WTC11 (cell line): ENCODE data around the gene STRIP1.

Source experiments
- ATF1 ChIP-seq: sonication (generic); formaldehyde crosslinking; IDR thresholded peaks from 2 replicates; pipeline ENCODE4 v1.8.1; 2023; ENCODE audit warnings: mild to moderate bottlenecking, moderate library complexity, missing genetic modification reagents
- ATF2 ChIP-seq: sonication (generic); formaldehyde crosslinking; IDR thresholded peaks from 2 replicates; pipeline ENCODE4 v1.8.1; 2022; ENCODE audit warnings: low read depth, missing genetic modification reagents, borderline replicate concordance
- CREB1 ChIP-seq: sonication (generic); formaldehyde crosslinking; IDR thresholded peaks from 2 replicates; pipeline ENCODE4 v1.8.0; 2023; ENCODE audit warnings: mild to moderate bottlenecking, missing genetic modification reagents
- CTCF ChIP-seq: fragments of 200-600 bp; IDR thresholded peaks from 2 replicates; pipeline ENCODE4 v1.8.0; 2022; ENCODE audit warnings: antibody characterized with exemption
- E2F1 ChIP-seq: sonication (generic); formaldehyde crosslinking; IDR thresholded peaks from 2 replicates; pipeline ENCODE4 v1.8.0; 2022; ENCODE audit warnings: mild to moderate bottlenecking, missing genetic modification reagents
- ELF4 ChIP-seq: sonication (generic); formaldehyde crosslinking; IDR thresholded peaks from 2 replicates; pipeline ENCODE4 v1.8.1; 2022; ENCODE audit warnings: low read depth, mild to moderate bottlenecking, moderate library complexity, missing genetic modification reagents
- NR2C2 ChIP-seq: sonication (generic); formaldehyde crosslinking; IDR thresholded peaks from 2 replicates; pipeline ENCODE4 v1.8.0; 2022; ENCODE audit warnings: mild to moderate bottlenecking, missing genetic modification reagents
- STAT6 ChIP-seq: sonication (generic); formaldehyde crosslinking; conservative IDR thresholded peaks from 2 replicates; pipeline ENCODE4 v1.8.1; 2023; ENCODE audit warnings: mild to moderate bottlenecking, low read depth, missing genetic modification reagents, moderate library complexity
- USF1 ChIP-seq: sonication (generic); formaldehyde crosslinking; IDR thresholded peaks from 2 replicates; pipeline ENCODE4 v1.8.0; 2022; ENCODE audit warnings: mild to moderate bottlenecking, missing genetic modification reagents
- ZBTB21 ChIP-seq: sonication (generic); formaldehyde crosslinking; IDR thresholded peaks from 2 replicates; pipeline ENCODE4 v1.8.1; 2023; ENCODE audit warnings: mild to moderate bottlenecking, missing genetic modification reagents, borderline replicate concordance
- ZNF232 ChIP-seq: sonication (generic); formaldehyde crosslinking; IDR thresholded peaks from 2 replicates; pipeline ENCODE4 v1.8.0; 2022; ENCODE audit warnings: mild to moderate bottlenecking, missing genetic modification reagents

- TF ChIP-seq CTCF (no peak), ZBTB21 (CRISPR knock-in tag) (no peak), ATF1 (no peak), USF1 (no peak), ATF2 (CRISPR knock-in tag) (no peak), STAT6 (CRISPR knock-in tag) (no peak), ZNF232 (CRISPR knock-in tag) (no peak), CREB1 (no peak), E2F1 (CRISPR knock-in tag) (no peak), NR2C2 (no peak), ELF4 (CRISPR knock-in tag) (no peak)
These were observed 26.9 kb downstream of the STRIP1 start for GRCh38 chr1:110061341-110061740.
